HepG2 (cell line): Measurements from ENCODE around the gene COQ6. TPM values are rescaled to one million over a fixed set of nuclear protein-coding genes. Genes with fewer than 3 reads are reported as not detected.

ENCODE experiments used
- ARNT2 ChIP-seq: sonication (generic); formaldehyde crosslinking; IDR thresholded peaks from 2 replicates; pipeline ENCODE4 v1.8.0; 2022; ENCODE audit warnings: mild to moderate bottlenecking, low read depth, missing genetic modification reagents, moderate library complexity
- KLF13 ChIP-seq: sonication (generic); formaldehyde crosslinking; IDR thresholded peaks from 2 replicates; pipeline ENCODE4 v1.4.0; 2020; ENCODE audit warnings: mild to moderate bottlenecking, missing genetic modification reagents
- NR2C2 ChIP-seq: sonication (generic); formaldehyde crosslinking; IDR thresholded peaks from 2 replicates; pipeline ENCODE4 v1.4.0; 2020; ENCODE audit warnings: missing genetic modification reagents, mild to moderate bottlenecking, moderate library complexity, borderline replicate concordance
- RAD51 ChIP-seq: fragments of 450-650 bp; IDR thresholded peaks from 2 replicates; pipeline ENCODE4 v1.6.1; 2016; ENCODE audit warnings: borderline replicate concordance
- REST ChIP-seq, 2 experiments: IDR thresholded peaks; 2 replicates each; pipeline ENCODE4 v1.6.1; 2011 to 2012; ENCODE audit warnings: low read length in 2 of 2, borderline replicate concordance in 1 of 2, low read depth in 1 of 2, mild to moderate bottlenecking in 1 of 2, moderate library complexity in 1 of 2
- SETDB1 ChIP-seq: sonication (generic); formaldehyde crosslinking; IDR thresholded peaks from 2 replicates; pipeline ENCODE4 v1.5.1; 2020; ENCODE audit warnings: missing genetic modification reagents, mild to moderate bottlenecking, borderline replicate concordance
- SMAD9 ChIP-seq: sonication (generic); formaldehyde crosslinking; IDR thresholded peaks from 2 replicates; pipeline ENCODE4 v1.5.1; 2020; ENCODE audit warnings: mild to moderate bottlenecking, missing genetic modification reagents
- SYNCRIP ChIP-seq: fragments of 200-400 bp; formaldehyde crosslinking; IDR thresholded peaks from 2 replicates; pipeline ENCODE4 v1.6.1; 2018; ENCODE audit warnings: mild to moderate bottlenecking, low read depth, low read length; ENCODE audit not compliant: insufficient read depth
- ZBTB42 ChIP-seq: sonication (generic); formaldehyde crosslinking; IDR thresholded peaks from 2 replicates; pipeline ENCODE4 v1.5.0; 2020; ENCODE audit warnings: mild to moderate bottlenecking, missing genetic modification reagents
- ZMAT3 ChIP-seq: sonication (generic); formaldehyde crosslinking; conservative IDR thresholded peaks from 2 replicates; pipeline ENCODE4 v1.7.0; 2021; ENCODE audit warnings: missing genetic modification reagents
- ZNF414 ChIP-seq: sonication (generic); formaldehyde crosslinking; IDR thresholded peaks from 2 replicates; pipeline ENCODE4 v1.5.0; 2020; ENCODE audit warnings: missing genetic modification reagents
- ZNF558 ChIP-seq: sonication (generic); formaldehyde crosslinking; IDR thresholded peaks from 2 replicates; pipeline ENCODE4 v1.9.0; 2022; ENCODE audit warnings: mild to moderate bottlenecking, missing genetic modification reagents, borderline replicate concordance
- ZNF773 ChIP-seq: sonication (generic); formaldehyde crosslinking; IDR thresholded peaks from 2 replicates; pipeline ENCODE4 v1.4.0; 2020; ENCODE audit warnings: missing genetic modification reagents, borderline replicate concordance
- polyA plus RNA-seq, 8 experiments: library from polyadenylated mRNA; depleted of rRNA in 3 of 8; stranded (reverse) in 7 of 8; unstranded in 1 of 8; fragments of >200 nt; fragmentation: Illumina TruSeq in 4 of 8; extraction: Trizol in 4 of 8; gene quantifications; 2 replicates each; pipeline versions ENCODE4 v1.2.1 to v1.2.3, GENCODE V29; 2011 to 2016; ENCODE audit warnings: low read depth in 4 of 8, missing spikeins in 1 of 8, mixed read lengths in 1 of 8; ENCODE audit not compliant: insufficient read depth in 1 of 8
- total RNA-seq, 5 experiments: library from RNA; depleted of rRNA; stranded (reverse); fragments of >200 nt; fragmentation: Illumina TruSeq; extraction: Trizol; gene quantifications; 2 replicates each; pipeline ENCODE4 v1.2.3, GENCODE V29; 2016; ENCODE audit warnings: low read depth in 1 of 5
- TF ChIP-seq, protein P1 (sequence below): sonication (generic); formaldehyde crosslinking; IDR thresholded peaks from 2 replicates; pipeline ENCODE4 v1.4.0; 2020; ENCODE audit warnings: missing genetic modification reagents, borderline replicate concordance
- TF ChIP-seq, protein P2 (sequence below): IDR thresholded peaks from 2 replicates; pipeline ENCODE4 v1.6.1; 2012; ENCODE audit warnings: low read length, improper control_type of control experiment
- TF ChIP-seq, protein P3 (sequence below): IDR thresholded peaks from 2 replicates; pipeline ENCODE4 v1.6.1; 2016; ENCODE audit warnings: mild to moderate bottlenecking, missing biosample characterization, missing genetic modification reagents

COQ6 gene
- total and polyA plus RNA-seq, 2 of the 13 experiments (the other 11 are each of a cell fraction or from before 2014, with no cell fraction given) = 18.9 to 34.7 TPM

- TF ChIP-seq, protein P1, sequence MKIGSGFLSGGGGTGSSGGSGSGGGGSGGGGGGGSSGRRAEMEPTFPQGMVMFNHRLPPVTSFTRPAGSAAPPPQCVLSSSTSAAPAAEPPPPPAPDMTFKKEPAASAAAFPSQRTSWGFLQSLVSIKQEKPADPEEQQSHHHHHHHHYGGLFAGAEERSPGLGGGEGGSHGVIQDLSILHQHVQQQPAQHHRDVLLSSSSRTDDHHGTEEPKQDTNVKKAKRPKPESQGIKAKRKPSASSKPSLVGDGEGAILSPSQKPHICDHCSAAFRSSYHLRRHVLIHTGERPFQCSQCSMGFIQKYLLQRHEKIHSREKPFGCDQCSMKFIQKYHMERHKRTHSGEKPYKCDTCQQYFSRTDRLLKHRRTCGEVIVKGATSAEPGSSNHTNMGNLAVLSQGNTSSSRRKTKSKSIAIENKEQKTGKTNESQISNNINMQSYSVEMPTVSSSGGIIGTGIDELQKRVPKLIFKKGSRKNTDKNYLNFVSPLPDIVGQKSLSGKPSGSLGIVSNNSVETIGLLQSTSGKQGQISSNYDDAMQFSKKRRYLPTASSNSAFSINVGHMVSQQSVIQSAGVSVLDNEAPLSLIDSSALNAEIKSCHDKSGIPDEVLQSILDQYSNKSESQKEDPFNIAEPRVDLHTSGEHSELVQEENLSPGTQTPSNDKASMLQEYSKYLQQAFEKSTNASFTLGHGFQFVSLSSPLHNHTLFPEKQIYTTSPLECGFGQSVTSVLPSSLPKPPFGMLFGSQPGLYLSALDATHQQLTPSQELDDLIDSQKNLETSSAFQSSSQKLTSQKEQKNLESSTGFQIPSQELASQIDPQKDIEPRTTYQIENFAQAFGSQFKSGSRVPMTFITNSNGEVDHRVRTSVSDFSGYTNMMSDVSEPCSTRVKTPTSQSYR (CRISPR knock-in tag) = no peak
- TF ChIP-seq ZNF414 (CRISPR knock-in tag) = peak; percentile 63; the same call in 1 of the 2 replicates
- peak; percentile 5 to 74 for TF ChIP-seq REST (IDR thresholded peaks at IDR 0.05; ENCODE audit: borderline replicate concordance in 1 of 2, low read depth in 1 of 2, low read length in 2 of 2)
- no peak for TF ChIP-seq SYNCRIP
- no peak for TF ChIP-seq SETDB1
- TF ChIP-seq KLF13 (CRISPR knock-in tag) = no peak
- no peak; the same call in 1 of the 2 replicates for TF ChIP-seq ZBTB42 (CRISPR knock-in tag)
- TF ChIP-seq SMAD9 (CRISPR knock-in tag) = no peak
- TF ChIP-seq ARNT2 = peak; percentile 85
- no peak for TF ChIP-seq RAD51
- TF ChIP-seq, protein P2, sequence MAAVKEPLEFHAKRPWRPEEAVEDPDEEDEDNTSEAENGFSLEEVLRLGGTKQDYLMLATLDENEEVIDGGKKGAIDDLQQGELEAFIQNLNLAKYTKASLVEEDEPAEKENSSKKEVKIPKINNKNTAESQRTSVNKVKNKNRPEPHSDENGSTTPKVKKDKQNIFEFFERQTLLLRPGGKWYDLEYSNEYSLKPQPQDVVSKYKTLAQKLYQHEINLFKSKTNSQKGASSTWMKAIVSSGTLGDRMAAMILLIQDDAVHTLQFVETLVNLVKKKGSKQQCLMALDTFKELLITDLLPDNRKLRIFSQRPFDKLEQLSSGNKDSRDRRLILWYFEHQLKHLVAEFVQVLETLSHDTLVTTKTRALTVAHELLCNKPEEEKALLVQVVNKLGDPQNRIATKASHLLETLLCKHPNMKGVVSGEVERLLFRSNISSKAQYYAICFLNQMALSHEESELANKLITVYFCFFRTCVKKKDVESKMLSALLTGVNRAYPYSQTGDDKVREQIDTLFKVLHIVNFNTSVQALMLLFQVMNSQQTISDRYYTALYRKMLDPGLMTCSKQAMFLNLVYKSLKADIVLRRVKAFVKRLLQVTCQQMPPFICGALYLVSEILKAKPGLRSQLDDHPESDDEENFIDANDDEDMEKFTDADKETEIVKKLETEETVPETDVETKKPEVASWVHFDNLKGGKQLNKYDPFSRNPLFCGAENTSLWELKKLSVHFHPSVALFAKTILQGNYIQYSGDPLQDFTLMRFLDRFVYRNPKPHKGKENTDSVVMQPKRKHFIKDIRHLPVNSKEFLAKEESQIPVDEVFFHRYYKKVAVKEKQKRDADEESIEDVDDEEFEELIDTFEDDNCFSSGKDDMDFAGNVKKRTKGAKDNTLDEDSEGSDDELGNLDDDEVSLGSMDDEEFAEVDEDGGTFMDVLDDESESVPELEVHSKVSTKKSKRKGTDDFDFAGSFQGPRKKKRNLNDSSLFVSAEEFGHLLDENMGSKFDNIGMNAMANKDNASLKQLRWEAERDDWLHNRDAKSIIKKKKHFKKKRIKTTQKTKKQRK = no peak
- TF ChIP-seq, protein P3, sequence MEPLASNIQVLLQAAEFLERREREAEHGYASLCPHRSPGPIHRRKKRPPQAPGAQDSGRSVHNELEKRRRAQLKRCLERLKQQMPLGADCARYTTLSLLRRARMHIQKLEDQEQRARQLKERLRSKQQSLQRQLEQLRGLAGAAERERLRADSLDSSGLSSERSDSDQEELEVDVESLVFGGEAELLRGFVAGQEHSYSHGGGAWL = peak; percentile 84
- TF ChIP-seq ZMAT3 (CRISPR knock-in tag) = peak; percentile 93
- peak; percentile 93; the same call in 1 of the 2 replicates for TF ChIP-seq ZNF558 (CRISPR knock-in tag)
- no peak for TF ChIP-seq ZNF773 (CRISPR knock-in tag)
- peak; percentile 98 for TF ChIP-seq NR2C2 (CRISPR knock-in tag)
Observed at GRCh38 chr14:73949752-73950734, at the start of gene COQ6, which contains the start of gene FAM161B (continued).
